Measurements from ENCODE around the gene TNNT1.

GRCh38 chr19:55179606-55180484 lies 30.8 kb upstream of the TNNT1 start, which contains the start of gene SYT5:
- TF ChIP-seq CTCF (conservative IDR thresholded peaks at IDR 0.05; ENCODE audit: low read length) (no peak), EZH2phosphoT487 (IDR thresholded peaks at IDR 0.05; ENCODE audit: borderline replicate concordance) (no peak)

All from Loucy (cell line).